HepG2 (cell line): ENCODE data around the gene TMEM214. TPM values are rescaled to one million over a fixed set of nuclear protein-coding genes. Genes with fewer than 3 reads are reported as not detected.

Experiments used
- FOXA3 ChIP-seq: IDR thresholded peaks from 2 replicates; pipeline ENCODE4 v1.6.1; 2016; ENCODE audit warnings: missing genetic modification reagents, missing compliant biosample characterization
- FOXK1 ChIP-seq: sonication (generic); formaldehyde crosslinking; IDR thresholded peaks from 2 replicates; pipeline ENCODE4 v1.4.0; 2020; ENCODE audit warnings: low read depth, missing genetic modification reagents, borderline replicate concordance
- GABPA ChIP-seq, 2 experiments: IDR thresholded peaks; 2 replicates each; pipeline ENCODE4 v1.6.1; 2011 to 2016; ENCODE audit warnings: low read depth in 2 of 2, low read length in 1 of 2, missing biosample characterization in 1 of 2, missing genetic modification characterization in 1 of 2
- GLI4 ChIP-seq: sonication (generic); formaldehyde crosslinking; IDR thresholded peaks from 2 replicates; pipeline ENCODE4 v1.5.1; 2020; ENCODE audit warnings: missing genetic modification reagents, mild to moderate bottlenecking, moderate library complexity, borderline replicate concordance
- KLF11 ChIP-seq: IDR thresholded peaks from 2 replicates; pipeline ENCODE4 v1.6.1; 2016; ENCODE audit warnings: missing compliant biosample characterization
- MTA1 ChIP-seq: sonication (generic); formaldehyde crosslinking; IDR thresholded peaks from 2 replicates; pipeline ENCODE4 v1.4.0; 2020; ENCODE audit warnings: missing genetic modification reagents, mild to moderate bottlenecking, borderline replicate concordance
- PAF1 ChIP-seq: IDR thresholded peaks from 2 replicates; pipeline ENCODE4 v1.6.1; 2016; ENCODE audit warnings: missing genetic modification reagents, missing compliant biosample characterization
- PRMT3 ChIP-seq: sonication (generic); formaldehyde crosslinking; IDR thresholded peaks from 2 replicates; pipeline ENCODE4 v1.8.1; 2022; ENCODE audit warnings: low read depth, mild to moderate bottlenecking, moderate library complexity, missing genetic modification reagents, borderline replicate concordance
- RBM22 ChIP-seq: fragments of 200-400 bp; formaldehyde crosslinking; optimal IDR thresholded peaks from 2 replicates; pipeline ENCODE3; 2017; ENCODE audit warnings: mild to moderate bottlenecking, low read length, moderate library complexity
- ZEB1 ChIP-seq: IDR thresholded peaks from 2 replicates; pipeline ENCODE4 v1.6.1; 2012; ENCODE audit warnings: mild to moderate bottlenecking, low read depth, inconsistent platforms; ENCODE audit not compliant: insufficient replicate concordance
- ZFYVE20 ChIP-seq: sonication (generic); formaldehyde crosslinking; IDR thresholded peaks from 2 replicates; pipeline ENCODE4 v1.8.0; 2023; ENCODE audit warnings: low read depth, mild to moderate bottlenecking, moderate library complexity, missing genetic modification reagents, borderline replicate concordance
- ZNF142 ChIP-seq: sonication (generic); formaldehyde crosslinking; IDR thresholded peaks from 2 replicates; pipeline ENCODE4 v1.4.0; 2020; ENCODE audit warnings: missing genetic modification reagents
- ZNF17 ChIP-seq: sonication (generic); formaldehyde crosslinking; IDR thresholded peaks from 2 replicates; pipeline ENCODE4 v1.5.0; 2020; ENCODE audit warnings: mild to moderate bottlenecking, missing genetic modification reagents
- ZNF280B ChIP-seq: sonication (generic); formaldehyde crosslinking; IDR thresholded peaks from 2 replicates; pipeline ENCODE4 v1.5.0; 2020; ENCODE audit warnings: missing genetic modification reagents, mild to moderate bottlenecking, borderline replicate concordance
- ZNF496 ChIP-seq: sonication (generic); formaldehyde crosslinking; IDR thresholded peaks from 2 replicates; pipeline ENCODE4 v1.8.1; 2023; ENCODE audit warnings: mild to moderate bottlenecking, moderate library complexity, missing genetic modification reagents; ENCODE audit not compliant: insufficient replicate concordance
- ZZZ3 ChIP-seq: sonication (generic); formaldehyde crosslinking; IDR thresholded peaks from 2 replicates; pipeline ENCODE4 v1.4.0; 2020; ENCODE audit warnings: missing genetic modification reagents, mild to moderate bottlenecking, borderline replicate concordance
- polyA plus RNA-seq, 8 experiments: library from polyadenylated mRNA; depleted of rRNA in 3 of 8; stranded (reverse) in 7 of 8; unstranded in 1 of 8; fragments of >200 nt; fragmentation: Illumina TruSeq in 4 of 8; extraction: Trizol in 4 of 8; gene quantifications; 2 replicates each; pipeline versions ENCODE4 v1.2.1 to v1.2.3, GENCODE V29; 2011 to 2016; ENCODE audit warnings: low read depth in 4 of 8, missing spikeins in 1 of 8, mixed read lengths in 1 of 8; ENCODE audit not compliant: insufficient read depth in 1 of 8
- total RNA-seq, 5 experiments: library from RNA; depleted of rRNA; stranded (reverse); fragments of >200 nt; fragmentation: Illumina TruSeq; extraction: Trizol; gene quantifications; 2 replicates each; pipeline ENCODE4 v1.2.3, GENCODE V29; 2016; ENCODE audit warnings: low read depth in 1 of 5
- TF ChIP-seq, protein P1 (sequence below): sonication (generic); formaldehyde crosslinking; IDR thresholded peaks from 2 replicates; pipeline ENCODE4 v1.5.0; 2020; ENCODE audit warnings: mild to moderate bottlenecking, missing genetic modification reagents, borderline replicate concordance

Gene TMEM214
- total and polyA plus RNA-seq, 2 of the 13 experiments (the other 11 are each of a cell fraction or from before 2014, with no cell fraction given), result 58.3 to 132 TPM

DNA sequence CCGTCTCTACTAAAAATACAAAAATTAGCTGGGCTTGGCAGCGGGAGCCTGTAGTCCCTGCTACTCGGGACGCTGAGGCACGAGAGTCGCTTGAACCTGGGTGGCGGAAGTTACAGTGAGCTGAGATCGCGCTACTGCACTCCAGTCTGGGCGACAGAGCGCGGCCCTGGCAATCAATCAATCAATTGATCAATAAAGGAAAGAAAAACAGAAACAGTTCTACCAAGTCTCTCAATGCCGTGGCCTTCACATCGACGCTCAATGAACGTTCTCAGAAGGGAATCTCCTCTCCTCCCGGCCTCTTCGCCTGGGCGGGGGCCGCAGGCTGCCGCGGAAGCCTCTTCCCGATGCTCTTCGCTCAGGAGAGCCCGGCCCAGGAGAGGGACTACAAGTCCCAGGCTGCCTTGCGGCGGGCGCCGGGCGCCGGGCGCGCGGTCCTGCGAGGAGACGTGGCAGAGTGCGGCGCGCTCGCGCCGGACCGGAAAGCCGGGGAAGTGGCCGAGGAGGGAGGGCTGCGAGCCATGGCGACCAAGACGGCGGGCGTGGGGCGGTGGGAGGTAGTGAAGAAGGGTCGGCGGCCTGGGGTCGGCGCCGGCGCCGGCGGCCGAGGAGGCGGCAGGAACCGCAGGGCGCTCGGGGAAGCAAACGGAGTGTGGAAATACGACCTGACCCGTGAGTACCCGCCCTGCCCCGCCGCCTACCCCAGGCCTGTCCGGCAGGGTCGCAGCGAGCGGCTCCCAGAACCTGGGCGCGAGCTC is at the start of gene TMEM214 (continued):
- TF ChIP-seq ZNF496 (CRISPR knock-in tag), result no peak
- TF ChIP-seq KLF11 (CRISPR knock-in tag), result no peak
- TF ChIP-seq ZFYVE20 (CRISPR knock-in tag), result no peak
- no peak for TF ChIP-seq ZNF17 (CRISPR knock-in tag)
- TF ChIP-seq ZZZ3 (CRISPR knock-in tag), result peak; percentile 62
- peak; percentile 66; the same call in 1 of the 2 replicates for TF ChIP-seq MTA1 (CRISPR knock-in tag)
- TF ChIP-seq FOXK1 (CRISPR knock-in tag), result no peak; the same call in 1 of the 2 replicates
- peak; percentile 90; the same call in 1 of the 2 replicates for TF ChIP-seq GLI4 (CRISPR knock-in tag)
- no peak for TF ChIP-seq RBM22
- no peak for TF ChIP-seq ZEB1
- TF ChIP-seq FOXA3 (CRISPR knock-in tag), result no peak; the same call in none of the 2 replicates
- TF ChIP-seq GABPA (IDR thresholded peaks at IDR 0.05; ENCODE audit: low read depth, low read length), result peak; percentile 57
- TF ChIP-seq GABPA (CRISPR knock-in tag; IDR thresholded peaks at IDR 0.05; ENCODE audit: low read depth), result peak; percentile 73
- peak; percentile 15; the same call in 1 of the 2 replicates for TF ChIP-seq ZNF280B (CRISPR knock-in tag)
- TF ChIP-seq, protein P1, sequence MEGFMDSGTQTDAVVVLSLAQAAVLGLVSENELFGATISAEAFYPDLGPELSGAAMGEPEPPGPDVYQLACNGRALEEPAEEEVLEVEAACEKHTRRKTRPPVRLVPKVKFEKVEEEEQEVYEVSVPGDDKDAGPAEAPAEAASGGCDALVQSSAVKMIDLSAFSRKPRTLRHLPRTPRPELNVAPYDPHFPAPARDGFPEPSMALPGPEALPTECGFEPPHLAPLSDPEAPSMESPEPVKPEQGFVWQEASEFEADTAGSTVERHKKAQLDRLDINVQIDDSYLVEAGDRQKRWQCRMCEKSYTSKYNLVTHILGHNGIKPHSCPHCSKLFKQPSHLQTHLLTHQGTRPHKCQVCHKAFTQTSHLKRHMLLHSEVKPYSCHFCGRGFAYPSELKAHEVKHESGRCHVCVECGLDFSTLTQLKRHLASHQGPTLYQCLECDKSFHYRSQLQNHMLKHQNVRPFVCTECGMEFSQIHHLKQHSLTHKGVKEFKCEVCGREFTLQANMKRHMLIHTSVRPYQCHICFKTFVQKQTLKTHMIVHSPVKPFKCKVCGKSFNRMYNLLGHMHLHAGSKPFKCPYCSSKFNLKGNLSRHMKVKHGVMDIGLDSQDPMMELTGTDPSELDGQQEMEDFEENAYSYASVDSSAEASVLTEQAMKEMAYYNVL (CRISPR knock-in tag), result peak; percentile 50; the same call in 1 of the 2 replicates
- 0 out of 2 replicates have a peak, but pooled peaks have one; percentile 27 for TF ChIP-seq ZNF142 (CRISPR knock-in tag)
- TF ChIP-seq PRMT3, result no peak
- no peak for TF ChIP-seq PAF1 (CRISPR knock-in tag)
